ENCODE results near the gene LUZP2. TPM values are rescaled to one million over a fixed set of nuclear protein-coding genes. Genes with fewer than 3 reads are reported as not detected.

Gene LUZP2
- total RNA-seq, 3 donors from 2014 or later = 1.6 to 5.6 (median 4.4) TPM

GRCh38 chr11:24478718-24479117 lies 18.1 kb upstream of the LUZP2 start:
- no peaks in the 10 kb centered on the region for H3K36me3 ChIP-seq (ENCODE audit: low read depth)
- H3K9me3 ChIP-seq = no peaks in the 10 kb centered on the region
- intact Hi-C loops (cut with DNase I, micrococcal nuclease) = no loop called here
- DNase-seq (no peak), ATAC-seq (no peak)
- no peak for TF ChIP-seq CTCF (IDR thresholded peaks at IDR 0.05)
- no peaks in the 10 kb centered on the region for H3K4me1 ChIP-seq (ENCODE audit: low read depth)
- no peak overlapping the region for H3K4me3 ChIP-seq

- intact Hi-C loops (cut with DNase I, micrococcal nuclease) = no loop called here
- Histone ChIP-seq H3K4me3 (no peak overlapping the region), H3K4me1 (ENCODE audit: low read depth) (no peaks in the 10 kb centered on the region), H3K9me3 (no peaks in the 10 kb centered on the region), H3K36me3 (ENCODE audit: low read depth) (no peaks in the 10 kb centered on the region)
- DNase-seq = no peak
- no peak for TF ChIP-seq CTCF (IDR thresholded peaks at IDR 0.05)
- no peak for ATAC-seq
Measured at GRCh38 chr11:24489477-24489876, 7.4 kb upstream of the LUZP2 start.

- H3K9me3 ChIP-seq = no peaks in the 10 kb centered on the region
- no peak for ATAC-seq
- intact Hi-C loops (cut with DNase I, micrococcal nuclease) = no loop called here
- peaks cover 4% of the 10 kb centered on the region for H3K4me1 ChIP-seq (ENCODE audit: low read depth)
- H3K4me3 ChIP-seq = no peak overlapping the region
- H3K36me3 ChIP-seq (ENCODE audit: low read depth) = no peaks in the 10 kb centered on the region
- no peak for DNase-seq
- no peak for TF ChIP-seq CTCF (IDR thresholded peaks at IDR 0.05)
Measured at GRCh38 chr11:24496386-24496735, 492 bp upstream of the LUZP2 start.

GRCh38 chr11:24497831-24498230 lies 978 bp downstream of the LUZP2 start:
- TF ChIP-seq CTCF (IDR thresholded peaks at IDR 0.05) = no peak
- intact Hi-C loops (cut with DNase I, micrococcal nuclease) = no loop called here
- no peak for DNase-seq

GRCh38 chr11:24502425-24502824 lies 5.6 kb downstream of the LUZP2 start:
- no peaks in the 10 kb centered on the region for H3K36me3 ChIP-seq (ENCODE audit: low read depth)
- no peaks in the 10 kb centered on the region for H3K9me3 ChIP-seq
- DNase-seq (no peak), ATAC-seq (no peak)
- TF ChIP-seq CTCF (IDR thresholded peaks at IDR 0.05) = no peak
- H3K4me1 ChIP-seq (ENCODE audit: low read depth) = no peaks in the 10 kb centered on the region
- intact Hi-C loops (cut with DNase I, micrococcal nuclease) = no loop called here
- H3K4me3 ChIP-seq = no peak overlapping the region

More at GRCh38 chr11:24497831-24498230, 978 bp downstream of the LUZP2 start:
- Histone ChIP-seq H3K4me3 (no peak overlapping the region), H3K9me3 (no peaks in the 10 kb centered on the region), H3K36me3 (ENCODE audit: low read depth) (no peaks in the 10 kb centered on the region), H3K4me1 (ENCODE audit: low read depth) (peaks cover 4% of the 10 kb centered on the region)
- no peak for ATAC-seq

GRCh38 chr11:24509114-24509513 lies 12.3 kb downstream of the LUZP2 start:
- Histone ChIP-seq H3K9me3 (no peaks in the 10 kb centered on the region), H3K4me3 (no peak overlapping the region), H3K4me1 (ENCODE audit: low read depth) (no peaks in the 10 kb centered on the region), H3K36me3 (ENCODE audit: low read depth) (no peaks in the 10 kb centered on the region)
- ATAC-seq (no peak), DNase-seq (no peak)
- intact Hi-C loops (cut with DNase I, micrococcal nuclease) = no loop called here
- TF ChIP-seq CTCF (IDR thresholded peaks at IDR 0.05) = no peak
